ENCODE data around the gene ALCAM. TPM values are rescaled to one million over a fixed set of nuclear protein-coding genes. Genes with fewer than 3 reads are reported as not detected.

ALCAM gene
- total RNA-seq, 1 donor from 2014 or later: 54.4 TPM

- no peak for DNase-seq (ENCODE audit: low spot score)
- no peak overlapping the region for H2AFZ ChIP-seq (replicated peaks)
- H3K36me3 ChIP-seq: no peaks in the 10 kb centered on the region
- no peaks in the 10 kb centered on the region for H3K4me1 ChIP-seq
- peaks cover 12% of the 10 kb centered on the region for H3K79me2 ChIP-seq (ENCODE audit: low read depth)
- H3F3A ChIP-seq (ENCODE audit: low read depth): no peaks in the 10 kb centered on the region
- H3K4me3 ChIP-seq: no peak overlapping the region
- H3K4me2 ChIP-seq: no peak overlapping the region
- Mint-ChIP-seq H3K36me3 (no peaks in the 10 kb centered on the region), H3K4me1 (no peaks in the 10 kb centered on the region), H3K27me3 (ENCODE audit: insufficient read depth, low read depth) (no peaks in the 10 kb centered on the region), H3K27ac (no peak overlapping the region), H3K4me3 (no peak overlapping the region), H3K9me3 (peaks cover 2% of the 10 kb centered on the region)
- H3K27me3 ChIP-seq: no peaks in the 10 kb centered on the region
- TF ChIP-seq EZH2phosphoT487 (IDR thresholded peaks at IDR 0.05) (no peak), CTCF (IDR thresholded peaks at IDR 0.05) (no peak), EZH2 (IDR thresholded peaks at IDR 0.05) (no peak)
- no peaks in the 10 kb centered on the region for H4K20me1 ChIP-seq (ENCODE audit: low read depth)
- no peak overlapping the region for H3K9ac ChIP-seq
- no peak overlapping the region for H3K27ac ChIP-seq
- no peaks in the 10 kb centered on the region for H3K9me3 ChIP-seq (ENCODE audit: low read depth)
Measured at GRCh38 chr3:105456017-105456416, 89.3 kb downstream of the ALCAM start.

GRCh38 chr3:105458518-105459215 is 92.0 kb downstream of the ALCAM start:
- no peak overlapping the region for H3K27ac Mint-ChIP-seq
- Histone ChIP-seq H3K4me2 (no peak overlapping the region), H3K79me2 (ENCODE audit: low read depth) (peaks cover 8% of the 10 kb centered on the region)

GRCh38 chr3:105459566-105460290 is 93.0 kb downstream of the ALCAM start:
- no peaks in the 10 kb centered on the region for H3K4me1 ChIP-seq
- H3K27me3 ChIP-seq: no peaks in the 10 kb centered on the region
- no peaks in the 10 kb centered on the region for H3K4me1 Mint-ChIP-seq
- H3K27me3 Mint-ChIP-seq (ENCODE audit: insufficient read depth, low read depth): no peaks in the 10 kb centered on the region
- no peaks in the 10 kb centered on the region for H3K9me3 ChIP-seq (ENCODE audit: low read depth)
- H3K4me3 Mint-ChIP-seq: no peak overlapping the region
- no peaks in the 10 kb centered on the region for H4K20me1 ChIP-seq (ENCODE audit: low read depth)
- no peak overlapping the region for H3K4me2 ChIP-seq
- H3K27ac Mint-ChIP-seq: no peak overlapping the region
- peaks cover 4% of the 10 kb centered on the region for H3K79me2 ChIP-seq (ENCODE audit: low read depth)
- H3K9me3 Mint-ChIP-seq: no peaks in the 10 kb centered on the region
- no peak for DNase-seq (ENCODE audit: low spot score)
- H3F3A ChIP-seq (ENCODE audit: low read depth): no peaks in the 10 kb centered on the region
- H3K36me3 ChIP-seq: no peaks in the 10 kb centered on the region
- no peak overlapping the region for H3K27ac ChIP-seq
- no peak overlapping the region for H3K4me3 ChIP-seq
- H3K9ac ChIP-seq: no peak overlapping the region
- no peak for TF ChIP-seq CTCF (IDR thresholded peaks at IDR 0.05)
- TF ChIP-seq EZH2phosphoT487 (IDR thresholded peaks at IDR 0.05): no peak
- no peak for TF ChIP-seq EZH2 (IDR thresholded peaks at IDR 0.05)
- no peaks in the 10 kb centered on the region for H3K36me3 Mint-ChIP-seq
- no peak overlapping the region for H2AFZ ChIP-seq (replicated peaks)

More at GRCh38 chr3:105458518-105459215, 92.0 kb downstream of the ALCAM start:
- Mint-ChIP-seq H3K9me3 (peaks cover 2% of the 10 kb centered on the region), H3K27me3 (ENCODE audit: insufficient read depth, low read depth) (no peaks in the 10 kb centered on the region), H3K36me3 (no peaks in the 10 kb centered on the region), H3K4me1 (no peaks in the 10 kb centered on the region), H3K4me3 (no peak overlapping the region)
- Histone ChIP-seq H3K4me1 (no peaks in the 10 kb centered on the region), H3K4me3 (no peak overlapping the region), H3K27me3 (no peaks in the 10 kb centered on the region), H4K20me1 (ENCODE audit: low read depth) (no peaks in the 10 kb centered on the region), H3K27ac (no peak overlapping the region), H3K36me3 (no peaks in the 10 kb centered on the region), H2AFZ (replicated peaks) (no peak overlapping the region), H3K9ac (no peak overlapping the region), H3K9me3 (ENCODE audit: low read depth) (no peaks in the 10 kb centered on the region), H3F3A (ENCODE audit: low read depth) (no peaks in the 10 kb centered on the region)
- DNase-seq (ENCODE audit: low spot score): no peak
- TF ChIP-seq EZH2phosphoT487 (IDR thresholded peaks at IDR 0.05) (no peak), EZH2 (IDR thresholded peaks at IDR 0.05) (no peak), CTCF (IDR thresholded peaks at IDR 0.05) (no peak)
